Right renal cortex interstitium (tissue), 3 donors: Measurements from ENCODE around the gene SPINK5. TPM values are rescaled to one million over a fixed set of nuclear protein-coding genes. Genes with fewer than 3 reads are reported as not detected.
"Not testable (repeated sequence)": the region's sequence is repeated elsewhere in the genome, so short reads cannot be mapped to it uniquely, and the experiment has no call there.

Experiments used
- DNase-seq, 3 donors: peaks; one replicate each; pipeline ENCODE4 v3.0.0-alpha.2; 2013; ENCODE audit warnings: low read depth in 3 of 3, low spot score in 2 of 3
- polyA plus RNA-seq, 3 donors: library from polyadenylated mRNA; unstranded; fragments of 120-200 nt; gene quantifications; one replicate each; pipeline ENCODE4 v1.2.1, GENCODE V29; 2013; ENCODE audit not compliant: insufficient read length in 3 of 3

Gene SPINK5
- under 1 TPM; 0.28 to 0.61 (median 0.42) TPM for polyA plus RNA-seq

GRCh38 chr5:148063861-148064260 lies at the start of gene SPINK5:
Gene SPINK5 (plus strand): TSS chr5:148063980. CDS start chr5:148064045, 65 bp downstream.
- no peak for DNase-seq

- DNase-seq = no peak
Observed at GRCh38 chr5:148014276-148014675, 49.5 kb upstream of the SPINK5 start.

GRCh38 chr5:148020257-148020988 lies 43.4 kb upstream of the SPINK5 start:
- no peak for DNase-seq

- no peak for DNase-seq
Observed at GRCh38 chr5:148027505-148027904, 36.3 kb upstream of the SPINK5 start.

- no peak for DNase-seq
Observed at GRCh38 chr5:148029131-148029530, 34.6 kb upstream of the SPINK5 start.

GRCh38 chr5:148033134-148033533 lies 30.6 kb upstream of the SPINK5 start:
- no peak for DNase-seq

GRCh38 chr5:148035676-148036075 lies 28.1 kb upstream of the SPINK5 start:
- DNase-seq = no peak

- DNase-seq = no peak
Observed at GRCh38 chr5:148042881-148043280, 20.9 kb upstream of the SPINK5 start.

GRCh38 chr5:148043705-148044104 lies 20.1 kb upstream of the SPINK5 start:
- no peak for DNase-seq

GRCh38 chr5:148055160-148055559 lies 8.6 kb upstream of the SPINK5 start:
- DNase-seq = not testable (repeated sequence)

GRCh38 chr5:148060309-148060708 lies 3.5 kb upstream of the SPINK5 start:
- no peak for DNase-seq

GRCh38 chr5:148060881-148061280 lies 2.9 kb upstream of the SPINK5 start:
- no peak for DNase-seq

- no peak for DNase-seq
Observed at GRCh38 chr5:148070621-148071020, 6.8 kb downstream of the SPINK5 start.

GRCh38 chr5:148072207-148072606 lies 8.4 kb downstream of the SPINK5 start:
- DNase-seq = no peak

- DNase-seq = no peak
Observed at GRCh38 chr5:148075529-148075928, 11.7 kb downstream of the SPINK5 start.

- no peak for DNase-seq
Observed at GRCh38 chr5:148083203-148083602, 19.4 kb downstream of the SPINK5 start.

- DNase-seq = no peak
Observed at GRCh38 chr5:148084269-148084668, 20.5 kb downstream of the SPINK5 start.

- DNase-seq = no peak
Observed at GRCh38 chr5:148085310-148085709, 21.5 kb downstream of the SPINK5 start.

GRCh38 chr5:148085977-148086705 lies 22.4 kb downstream of the SPINK5 start:
- DNase-seq = no peak

GRCh38 chr5:148090146-148090772 lies 26.5 kb downstream of the SPINK5 start:
- DNase-seq = no peak

- DNase-seq = no peak
Observed at GRCh38 chr5:148090773-148091250, 27.0 kb downstream of the SPINK5 start.
